HG02623 (cell line): ENCODE measurements around the gene SULT2B1.

Source experiments
- ATAC-seq: cut with Tn5 transposase; IDR thresholded peaks from one replicate; pipeline ENCODE4 v1.9.1; 2021; ENCODE audit warnings: moderate library complexity; ENCODE audit not compliant: unreplicated experiment

The SULT2B1 gene

DNA sequence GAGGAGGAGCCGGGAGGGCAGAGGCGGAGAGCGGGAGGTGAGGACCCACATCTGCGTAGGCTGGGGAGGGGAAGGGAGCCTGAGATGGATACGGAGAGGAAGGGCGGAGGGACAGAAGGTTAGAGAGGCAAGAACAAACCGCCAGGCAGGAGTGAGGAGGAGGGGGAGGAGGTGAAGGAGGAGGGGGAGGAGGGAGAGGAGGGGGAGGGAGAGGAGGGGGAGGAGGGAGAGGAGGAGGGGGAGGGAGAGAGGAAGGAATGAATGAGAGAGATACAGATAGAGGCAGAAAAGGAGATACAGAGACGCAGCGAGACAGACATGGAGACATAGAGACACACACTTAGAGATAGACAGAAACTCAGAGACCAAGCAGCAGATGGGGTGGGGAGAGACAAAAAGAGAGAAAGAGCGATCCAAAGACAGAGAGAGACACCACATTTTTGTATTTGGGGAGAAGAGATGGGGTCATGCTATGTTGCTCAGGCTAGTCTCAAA lies 94.8 kb downstream of the SULT2B1 start:
- no peak for ATAC-seq

DNA sequence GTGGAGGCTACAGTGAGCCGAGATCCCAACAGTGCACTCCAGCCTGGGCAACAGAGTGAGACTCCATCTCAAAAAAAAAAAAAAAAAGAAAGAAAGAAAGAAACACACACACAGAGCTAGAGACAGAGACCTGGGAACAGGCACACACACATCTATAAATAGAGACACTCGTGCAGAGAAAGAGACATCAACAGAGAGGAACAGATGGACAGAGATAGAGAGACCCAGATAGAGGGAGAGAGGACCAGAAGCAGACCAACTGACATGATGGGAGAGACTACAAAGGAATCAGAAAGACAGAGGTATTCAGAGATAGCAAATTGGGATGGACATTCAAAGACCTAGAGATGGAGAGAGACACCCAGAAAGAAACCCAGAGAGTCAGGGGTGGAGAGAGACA lies 96.2 kb downstream of the SULT2B1 start:
- ATAC-seq, result no peak
